ENCODE results near the gene SFRP5. TPM values are rescaled to one million over a fixed set of nuclear protein-coding genes. Genes with fewer than 3 reads are reported as not detected.

Gene SFRP5
- total RNA-seq, 2 donors from 2014 or later, result 163 to 226 TPM

DNA sequence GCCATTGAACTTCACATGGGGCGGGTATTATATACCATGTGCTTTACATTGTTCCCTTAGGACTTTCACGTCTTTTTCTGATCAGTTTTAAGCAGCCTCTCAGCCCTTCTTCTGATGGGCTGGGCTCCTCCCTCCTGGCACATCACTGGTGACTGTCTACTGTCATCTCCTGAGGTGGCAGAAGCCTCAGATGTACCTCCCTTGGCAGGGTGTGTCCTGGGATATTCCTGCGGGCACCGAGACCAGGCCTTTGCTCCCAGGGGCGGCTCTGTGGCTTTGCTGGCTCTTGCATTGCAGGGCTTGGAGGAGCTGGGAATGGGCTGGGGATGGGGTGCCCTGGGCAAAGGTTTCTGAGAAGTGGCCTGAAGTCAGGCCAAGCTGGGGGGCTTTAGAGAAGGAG, 43.2 kb upstream of the SFRP5 start:
- TF ChIP-seq, protein P1, sequence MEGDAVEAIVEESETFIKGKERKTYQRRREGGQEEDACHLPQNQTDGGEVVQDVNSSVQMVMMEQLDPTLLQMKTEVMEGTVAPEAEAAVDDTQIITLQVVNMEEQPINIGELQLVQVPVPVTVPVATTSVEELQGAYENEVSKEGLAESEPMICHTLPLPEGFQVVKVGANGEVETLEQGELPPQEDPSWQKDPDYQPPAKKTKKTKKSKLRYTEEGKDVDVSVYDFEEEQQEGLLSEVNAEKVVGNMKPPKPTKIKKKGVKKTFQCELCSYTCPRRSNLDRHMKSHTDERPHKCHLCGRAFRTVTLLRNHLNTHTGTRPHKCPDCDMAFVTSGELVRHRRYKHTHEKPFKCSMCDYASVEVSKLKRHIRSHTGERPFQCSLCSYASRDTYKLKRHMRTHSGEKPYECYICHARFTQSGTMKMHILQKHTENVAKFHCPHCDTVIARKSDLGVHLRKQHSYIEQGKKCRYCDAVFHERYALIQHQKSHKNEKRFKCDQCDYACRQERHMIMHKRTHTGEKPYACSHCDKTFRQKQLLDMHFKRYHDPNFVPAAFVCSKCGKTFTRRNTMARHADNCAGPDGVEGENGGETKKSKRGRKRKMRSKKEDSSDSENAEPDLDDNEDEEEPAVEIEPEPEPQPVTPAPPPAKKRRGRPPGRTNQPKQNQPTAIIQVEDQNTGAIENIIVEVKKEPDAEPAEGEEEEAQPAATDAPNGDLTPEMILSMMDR (IDR thresholded peaks at IDR 0.05), result no peak
- no peak for TF ChIP-seq POLR2A (IDR thresholded peaks at IDR 0.05)
- H3K9me3 ChIP-seq, result no peaks in the 10 kb centered on the region
- no peaks in the 10 kb centered on the region for H3K27me3 ChIP-seq
- no peak overlapping the region for H3K27ac ChIP-seq
- WGBS, 2 donors, result 88 to 91% methylated on average over 4 to 5 of the region's 5 CpGs
- intact Hi-C loops (cut with DNase I), result no loop called here
- DNase-seq (no peak), ATAC-seq (no peak)
- H3K36me3 ChIP-seq (replicated peaks in 1 of 2; ENCODE audit: insufficient read depth in 1 of 2, low read depth in 2 of 2), result no peaks in the 10 kb centered on the region
- H3K4me1 ChIP-seq, result no peaks in the 10 kb centered on the region
- no peak overlapping the region for H3K4me3 ChIP-seq

DNA sequence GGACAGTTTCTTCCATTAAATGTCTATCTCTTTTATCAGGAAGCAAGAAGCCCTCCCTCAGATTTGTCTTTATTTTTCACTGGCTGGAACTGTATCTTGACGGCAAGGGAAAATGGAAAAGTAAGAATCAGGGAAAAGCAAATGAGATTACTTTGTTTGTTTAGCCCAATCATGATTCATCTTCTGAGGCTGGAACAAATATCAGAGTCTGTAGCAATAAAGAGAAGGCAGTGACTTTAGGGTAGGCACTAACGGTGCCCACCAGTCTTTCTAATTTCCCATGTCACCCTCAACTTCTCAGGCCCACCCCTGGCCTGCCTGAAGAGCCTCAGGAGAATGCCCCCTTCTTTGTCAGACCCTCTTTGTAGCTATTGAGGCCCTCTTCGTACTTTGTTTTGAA, 41.5 kb upstream of the SFRP5 start:
- Histone ChIP-seq H3K4me1 (no peaks in the 10 kb centered on the region), H3K27me3 (no peaks in the 10 kb centered on the region), H3K4me3 (no peak overlapping the region), H3K27ac (no peak overlapping the region), H3K9me3 (no peaks in the 10 kb centered on the region), H3K36me3 (replicated peaks in 1 of 2; ENCODE audit: insufficient read depth in 1 of 2, low read depth in 2 of 2) (no peaks in the 10 kb centered on the region)
- WGBS, 2 donors, result 35 to 53% methylated on average over 3 of the region's 3 CpGs
- ATAC-seq (no peak), DNase-seq (no peak)
- no peak for TF ChIP-seq POLR2A (IDR thresholded peaks at IDR 0.05)
- TF ChIP-seq, protein P1 (IDR thresholded peaks at IDR 0.05), result no peak
- intact Hi-C loops (cut with DNase I), result no loop called here

DNA sequence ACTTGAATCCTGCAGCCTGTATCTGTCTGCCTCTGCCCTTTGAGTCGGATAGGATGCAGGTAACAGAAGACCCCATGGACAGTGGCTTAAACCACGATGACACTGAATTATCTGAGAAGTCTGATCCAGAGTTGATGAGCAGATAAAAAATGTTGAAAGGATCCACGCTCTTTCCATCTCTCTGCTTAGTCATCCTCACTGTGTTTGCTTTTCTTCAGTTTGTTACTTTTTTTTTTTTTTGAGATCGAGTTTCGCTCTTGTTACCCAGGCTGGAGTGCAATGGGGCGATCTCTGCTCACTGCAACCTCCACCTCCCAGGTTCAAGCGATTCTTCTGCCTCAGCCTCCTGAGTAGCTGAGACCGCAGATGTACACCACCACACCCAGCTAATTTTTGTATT, 40.9 kb upstream of the SFRP5 start:
- 82 to 83% methylated on average over 8 of the region's 8 CpGs for WGBS, 2 donors

DNA sequence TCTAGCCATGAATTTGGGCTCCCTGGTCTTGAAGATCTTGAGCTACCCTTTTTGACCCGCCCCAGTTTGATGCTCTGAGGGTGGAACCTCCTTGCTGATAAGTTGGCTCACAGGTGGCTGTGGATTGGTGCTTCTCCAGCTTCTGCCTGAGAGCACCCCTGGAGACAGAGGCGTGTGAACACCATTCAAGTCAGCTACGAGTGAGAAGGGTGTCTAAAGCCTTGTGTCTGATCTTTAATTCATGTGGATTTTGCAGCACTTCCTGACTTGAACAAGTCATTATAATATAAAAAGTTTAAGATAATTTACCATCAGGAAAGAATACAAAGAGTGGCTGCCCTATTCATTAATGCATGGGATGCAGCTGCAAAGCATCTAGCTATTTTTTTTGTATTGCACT, 40.2 kb upstream of the SFRP5 start:
- no peaks in the 10 kb centered on the region for H3K27me3 ChIP-seq
- no peaks in the 10 kb centered on the region for H3K4me1 ChIP-seq
- WGBS, 2 donors, result 79 to 84% methylated on average over 3 of the region's 3 CpGs
- no peaks in the 10 kb centered on the region for H3K9me3 ChIP-seq
- H3K36me3 ChIP-seq (replicated peaks in 1 of 2; ENCODE audit: insufficient read depth in 1 of 2, low read depth in 2 of 2), result no peaks in the 10 kb centered on the region
- no peak overlapping the region for H3K27ac ChIP-seq
- DNase-seq, result no peak
- no peak for ATAC-seq
- TF ChIP-seq, protein P1 (IDR thresholded peaks at IDR 0.05), result no peak
- TF ChIP-seq POLR2A (IDR thresholded peaks at IDR 0.05), result no peak
- intact Hi-C loops (cut with DNase I), result no loop called here
- H3K4me3 ChIP-seq, result no peak overlapping the region

More for the DNA sequence above, 40.9 kb upstream of the SFRP5 start:
- H3K9me3 ChIP-seq, result no peaks in the 10 kb centered on the region
- intact Hi-C loops (cut with DNase I), result no loop called here
- no peak overlapping the region for H3K27ac ChIP-seq
- H3K36me3 ChIP-seq (replicated peaks in 1 of 2; ENCODE audit: insufficient read depth in 1 of 2, low read depth in 2 of 2), result no peaks in the 10 kb centered on the region
- H3K4me1 ChIP-seq, result no peaks in the 10 kb centered on the region
- no peak for TF ChIP-seq POLR2A (IDR thresholded peaks at IDR 0.05)
- TF ChIP-seq, protein P1 (IDR thresholded peaks at IDR 0.05), result no peak
- H3K4me3 ChIP-seq, result no peak overlapping the region
- DNase-seq (no peak), ATAC-seq (no peak)
- H3K27me3 ChIP-seq, result no peaks in the 10 kb centered on the region

DNA sequence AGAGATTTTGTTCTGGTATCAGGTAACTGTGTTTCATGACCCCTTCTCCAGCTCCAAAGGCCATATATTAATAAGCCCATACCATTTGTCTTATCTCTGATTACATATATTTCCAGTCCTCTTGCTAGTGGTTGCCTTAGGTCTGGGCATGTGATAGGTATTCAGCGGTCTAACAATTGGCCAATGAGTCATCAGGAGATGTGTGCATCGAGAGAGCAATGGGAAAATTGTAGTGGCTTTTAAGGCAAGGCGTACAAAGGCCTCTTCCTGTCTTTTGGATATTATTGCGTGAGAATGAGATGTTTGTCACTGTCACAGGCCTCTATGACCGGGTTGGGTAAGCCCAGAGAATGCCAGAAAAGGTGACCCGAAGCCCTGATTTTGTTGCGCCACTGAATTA, 38.6 kb upstream of the SFRP5 start:
- intact Hi-C loops (cut with DNase I), result no loop called here
- no peak for DNase-seq
- H3K36me3 ChIP-seq (replicated peaks in 1 of 2; ENCODE audit: insufficient read depth in 1 of 2, low read depth in 2 of 2), result no peaks in the 10 kb centered on the region
- no peak overlapping the region for H3K4me3 ChIP-seq
- no peak overlapping the region for H3K27ac ChIP-seq
- no peak for ATAC-seq
- H3K4me1 ChIP-seq, result peaks cover 5% of the 10 kb centered on the region
- no peaks in the 10 kb centered on the region for H3K9me3 ChIP-seq
- WGBS, 2 donors, result 77 to 81% methylated on average over 7 of the region's 7 CpGs
- no peaks in the 10 kb centered on the region for H3K27me3 ChIP-seq
- no peak for TF ChIP-seq POLR2A (IDR thresholded peaks at IDR 0.05)
- TF ChIP-seq, protein P1 (IDR thresholded peaks at IDR 0.05), result no peak

All from body of pancreas (tissue), 4 donors.